Transverse colon (tissue), 4 donors: Measurements from ENCODE around the gene EHBP1. TPM values are rescaled to one million over a fixed set of nuclear protein-coding genes. Genes with fewer than 3 reads are reported as not detected.

ENCODE experiments used
- DNase-seq: peaks from one replicate; pipeline ENCODE4 v3.0.0-alpha.2; 2019
- H3K27ac ChIP-seq, 4 donors: fragments of 200-600 bp; sonication (generic); 2 replicates each; pipeline ENCODE4 v1.5.1; 2016 to 2018; ENCODE audit warnings: inconsistent platforms in 4 of 4
- H3K27me3 ChIP-seq: fragments of 200-600 bp; sonication (generic); 2 replicates; pipeline ENCODE4 v1.5.1; 2017; ENCODE audit warnings: inconsistent platforms
- H3K36me3 ChIP-seq, 4 donors: fragments of 200-600 bp; sonication (generic); 2 replicates each; pipeline ENCODE4 v1.5.1; 2017 to 2019; ENCODE audit warnings: inconsistent platforms in 4 of 4
- H3K4me1 ChIP-seq, 4 donors: fragments of 200-600 bp; sonication (generic); 2 replicates each; pipeline ENCODE4 v1.5.1; 2017 to 2020; ENCODE audit warnings: inconsistent platforms in 4 of 4
- H3K4me3 ChIP-seq, 4 donors: fragments of 200-600 bp; sonication (generic); 1 replicate in 1 of 4; 2 replicates in 3 of 4; pipeline versions ENCODE4 v1.5.1 to v1.6.1; 2017 to 2019; ENCODE audit warnings: inconsistent platforms in 4 of 4
- H3K9me3 ChIP-seq, 2 donors: fragments of 200-600 bp; sonication (generic); 2 replicates each; pipeline ENCODE4 v1.5.1; 2017 to 2019; ENCODE audit warnings: inconsistent platforms in 2 of 2
- CTCF ChIP-seq, 5 experiments: fragments of 200-600 bp in 3 of 5; fragments of 450-650 bp in 2 of 5; sonication (generic) in 3 of 5; IDR thresholded peaks; 1 replicate in 2 of 5; 2 replicates in 3 of 5; pipeline ENCODE4 v1.5.1; 2016 to 2017; ENCODE audit warnings: antibody characterized with exemption in 5 of 5, inconsistent platforms in 3 of 5, mild to moderate bottlenecking in 2 of 5, moderate library complexity in 1 of 5
- EP300 ChIP-seq: sonication (generic); formaldehyde crosslinking; IDR thresholded peaks from one replicate; pipeline ENCODE4 v1.6.1; 2017; ENCODE audit warnings: antibody characterized with exemption, low read depth
- POLR2A ChIP-seq: fragments of 450-650 bp; IDR thresholded peaks from one replicate; pipeline ENCODE4 v1.6.1; 2016; ENCODE audit warnings: antibody characterized with exemption, mild to moderate bottlenecking, moderate library complexity
- POLR2AphosphoS5 ChIP-seq, 3 donors: sonication (generic); formaldehyde crosslinking; IDR thresholded peaks; one replicate each; pipeline ENCODE4 v1.6.1; 2016; ENCODE audit warnings: antibody characterized with exemption in 3 of 3
- WGBS, 2 donors: methylation state at CpG; one replicate each; pipeline ENCODE4 v1.1.5; 2018; ENCODE audit warnings: low coverage in 1 of 2; 5-methylcytosine and 5-hydroxymethylcytosine counted together
- in situ Hi-C, 4 donors: fragments of 200-750 bp; cut with MboI; loops; one replicate each; pipeline versions ENCODE4 v1.15.0 to v1.15.1; 2017; ENCODE audit warnings: low sequenced_read_pairs in 3 of 4, low pct_ligation_motif_present in 1 of 4, low pct_unique_long_range_greater_than_20kb in 1 of 4
- intact Hi-C: fragments of 100-400 bp; cut with DNase I; formaldehyde crosslinking; loops from one replicate; pipeline ENCODE4 v1.15.1; 2023; ENCODE audit warnings: low total_unique reads
- total RNA-seq, 4 donors: library from RNA; depleted of rRNA; stranded (reverse); fragments of >200 nt; gene quantifications; one replicate each; pipeline ENCODE4 v1.1.0, GENCODE V29; 2016

The EHBP1 gene
- total RNA-seq, 4 donors from 2014 or later: 41.1 to 69.4 (median 47.0) TPM

DNA sequence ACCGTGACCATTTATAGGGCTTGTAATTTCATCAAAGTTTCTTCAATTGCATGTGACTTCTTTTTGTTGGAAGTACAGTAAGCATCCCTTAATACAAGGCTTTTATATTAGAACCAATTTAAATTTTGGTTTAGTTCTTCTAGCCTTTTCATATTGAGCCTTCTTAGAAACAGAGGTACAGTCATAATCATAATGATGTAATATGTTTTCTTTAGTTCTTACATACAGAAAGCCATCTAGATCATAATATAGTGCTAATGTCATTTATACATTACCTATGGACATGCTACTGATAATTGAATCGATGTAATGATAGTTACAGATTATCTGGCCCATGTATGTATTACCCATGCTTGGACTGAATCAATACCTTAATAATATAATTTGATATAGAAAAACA is 235.2 kb downstream of the EHBP1 start:
- H3K27ac ChIP-seq: no peak overlapping the region
- no peaks in the 10 kb centered on the region for H3K4me1 ChIP-seq
- TF ChIP-seq CTCF (IDR thresholded peaks at IDR 0.05) (no peak), EP300 (no peak), POLR2AphosphoS5 (IDR thresholded peaks at IDR 0.05) (no peak), POLR2A (no peak)
- no peaks in the 10 kb centered on the region for H3K9me3 ChIP-seq
- intact Hi-C loops (no loop called here), in situ Hi-C loops (no loop called here)
- DNase-seq: no peak
- H3K27me3 ChIP-seq: no peaks in the 10 kb centered on the region
- 91 to 93% methylated on average over 2 of the region's 2 CpGs for WGBS, 2 donors
- H3K36me3 ChIP-seq: peaks cover 0 to 3% (median 0%) of the 10 kb centered on the region in 4 donors
- H3K4me3 ChIP-seq: no peak overlapping the region

- H3K27me3 ChIP-seq: no peaks in the 10 kb centered on the region
- no peak overlapping the region for H3K4me3 ChIP-seq
- no peak overlapping the region for H3K27ac ChIP-seq
- no peaks in the 10 kb centered on the region for H3K9me3 ChIP-seq
- in situ Hi-C loops (no loop called here), intact Hi-C loops (no loop called here)
- DNase-seq: no peak
- peaks cover 0 to 3% (median 0%) of the 10 kb centered on the region in 4 donors for H3K36me3 ChIP-seq
- no peaks in the 10 kb centered on the region for H3K4me1 ChIP-seq
- TF ChIP-seq POLR2AphosphoS5 (IDR thresholded peaks at IDR 0.05) (no peak), CTCF (IDR thresholded peaks at IDR 0.05) (no peak), EP300 (no peak), POLR2A (no peak)
- WGBS, 2 donors: 83 to 88% methylated on average over 2 of the region's 2 CpGs
Observed at GRCh38 chr2:62941413-62941812, 235.9 kb downstream of the EHBP1 start.

GRCh38 chr2:62944362-62944761 is 238.8 kb downstream of the EHBP1 start:
- no peak for DNase-seq
- 94% methylated on average over 1 to 2 of the region's 2 CpGs for WGBS, 2 donors
- H3K4me1 ChIP-seq: no peaks in the 10 kb centered on the region
- H3K4me3 ChIP-seq: no peak overlapping the region
- intact Hi-C loops (no loop called here), in situ Hi-C loops (no loop called here)
- H3K36me3 ChIP-seq: peaks cover 0 to 3% (median 0%) of the 10 kb centered on the region in 4 donors
- TF ChIP-seq POLR2AphosphoS5 (IDR thresholded peaks at IDR 0.05) (no peak), EP300 (no peak), POLR2A (no peak), CTCF (IDR thresholded peaks at IDR 0.05) (no peak)
- no peaks in the 10 kb centered on the region for H3K27me3 ChIP-seq
- no peaks in the 10 kb centered on the region for H3K9me3 ChIP-seq
- H3K27ac ChIP-seq: no peak overlapping the region

DNA sequence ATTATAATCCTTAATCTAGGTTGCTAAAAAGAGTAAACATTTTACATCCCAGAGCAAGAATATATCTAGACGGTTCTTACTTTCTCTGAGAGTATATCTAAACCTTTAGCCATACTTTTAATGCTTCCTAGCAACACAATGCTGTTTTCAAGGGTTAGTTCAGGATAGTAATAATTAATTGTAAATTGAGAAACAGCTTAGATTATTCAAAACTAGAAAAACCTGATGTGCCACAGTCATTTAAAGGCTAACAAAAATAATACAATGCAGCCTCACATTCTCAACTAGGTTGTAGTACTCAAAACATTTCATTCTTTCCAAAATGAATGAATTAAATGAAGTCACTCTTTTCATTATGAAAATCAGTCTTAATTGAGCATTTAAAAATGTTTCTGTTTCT is 241.9 kb downstream of the EHBP1 start:
- H3K9me3 ChIP-seq: no peaks in the 10 kb centered on the region
- TF ChIP-seq EP300 (no peak), POLR2AphosphoS5 (IDR thresholded peaks at IDR 0.05) (no peak), CTCF (IDR thresholded peaks at IDR 0.05) (no peak), POLR2A (no peak)
- intact Hi-C loops: no loop called here
- no peaks in the 10 kb centered on the region for H3K4me1 ChIP-seq
- 84 to 87% methylated on average over 1 of the region's 1 CpG for WGBS, 2 donors
- peaks cover 0 to 3% (median 2%) of the 10 kb centered on the region in 4 donors for H3K36me3 ChIP-seq
- in situ Hi-C loops: no loop called here
- no peak for DNase-seq
- H3K4me3 ChIP-seq: no peak overlapping the region
- H3K27ac ChIP-seq: no peak overlapping the region
- H3K27me3 ChIP-seq: no peaks in the 10 kb centered on the region
